GM21515 (cell line): ENCODE results near the gene POLR2B.
"Not testable (repeated sequence)": the region's sequence is repeated elsewhere in the genome, so short reads cannot be mapped to it uniquely, and the experiment has no call there.

Source experiments
- ATAC-seq: cut with Tn5 transposase; IDR thresholded peaks from one replicate; pipeline ENCODE4 v1.9.1; 2021; ENCODE audit not compliant: unreplicated experiment

The POLR2B gene

GRCh38 chr4:56986192-56986591 lies 7.5 kb downstream of the POLR2B start:
- no peak for ATAC-seq

DNA sequence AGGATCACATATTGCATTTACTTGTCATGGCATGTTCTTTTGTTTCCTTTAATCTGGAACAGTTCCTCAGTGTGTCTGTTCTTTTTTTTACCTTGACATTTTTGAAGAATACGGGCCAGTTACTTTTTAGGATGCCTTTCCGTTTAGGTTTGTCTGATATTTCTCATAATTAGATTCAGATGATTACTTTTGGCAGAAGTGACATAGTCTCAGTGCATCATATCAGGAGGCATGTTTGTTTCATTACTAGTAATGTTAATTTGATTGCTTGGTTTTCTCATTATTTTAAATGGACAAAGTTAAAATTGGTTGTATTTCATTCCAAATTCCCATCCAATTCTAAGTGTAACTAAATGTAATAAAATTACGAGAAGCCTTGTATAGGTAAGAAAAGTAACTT lies 8.3 kb downstream of the POLR2B start:
- no peak for ATAC-seq

DNA sequence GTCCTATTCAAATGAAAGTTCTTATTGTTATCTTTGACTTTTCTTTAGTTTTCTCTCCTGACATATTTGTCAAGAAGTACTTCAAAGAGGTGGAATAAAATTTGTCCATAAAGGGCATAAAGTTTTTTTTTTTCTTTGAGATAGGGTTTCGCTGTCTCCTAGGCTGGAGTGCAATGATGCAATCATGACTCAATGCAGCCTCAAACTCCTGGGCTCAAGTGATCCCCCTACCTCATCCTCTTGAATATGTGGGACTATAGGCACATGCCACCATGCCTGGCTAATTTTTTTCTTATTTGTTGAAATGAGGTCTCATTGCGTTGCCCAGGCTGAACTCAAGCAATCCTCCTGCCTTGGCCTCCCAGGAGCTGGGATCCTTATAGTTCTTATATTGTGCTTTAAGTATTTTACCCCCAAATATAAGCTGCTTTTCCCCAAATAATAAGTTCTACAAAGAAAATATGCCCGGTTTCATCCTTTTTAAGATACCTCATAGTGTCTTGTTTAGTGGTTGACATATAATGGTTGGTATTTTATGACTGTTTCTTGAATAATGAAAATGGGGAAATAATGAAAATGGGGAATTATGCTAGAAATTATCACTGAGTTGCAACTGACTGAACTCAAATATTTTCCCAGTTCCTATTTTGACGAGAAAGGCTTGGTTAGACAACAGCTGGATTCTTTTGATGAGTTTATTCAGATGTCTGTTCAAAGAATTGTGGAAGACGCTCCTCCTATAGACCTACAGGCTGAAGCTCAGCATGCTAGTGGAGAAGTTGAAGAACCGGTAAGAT lies 11.6 kb downstream of the POLR2B start:
- no peak for ATAC-seq

- no peak for ATAC-seq
Observed at GRCh38 chr4:56995525-56995924, 16.8 kb downstream of the POLR2B start.

DNA sequence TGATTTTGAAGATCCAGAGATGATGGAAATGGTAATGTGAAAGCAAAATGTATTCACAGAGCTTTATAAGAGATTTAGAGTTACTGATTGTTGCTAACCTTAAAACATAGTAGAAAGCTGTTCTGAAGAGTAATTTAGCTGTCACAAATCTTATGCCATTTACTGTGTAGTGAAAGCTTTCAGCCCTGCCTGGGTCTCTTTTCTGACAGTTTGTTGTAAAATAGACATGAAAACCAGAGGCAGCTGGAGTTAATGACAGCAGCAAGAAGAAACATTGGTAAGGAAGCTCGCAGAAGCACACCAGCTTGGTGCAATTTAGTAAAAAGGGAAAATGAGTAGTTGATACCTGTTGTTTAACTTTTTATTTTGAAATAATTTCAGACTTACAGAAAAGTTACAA lies 21.1 kb downstream of the POLR2B start:
- ATAC-seq, result no peak

- no peak for ATAC-seq
Observed at GRCh38 chr4:57013543-57014120, 34.9 kb downstream of the POLR2B start.

- no peak for ATAC-seq
Observed at GRCh38 chr4:57018980-57019379, 40.3 kb downstream of the POLR2B start.

DNA sequence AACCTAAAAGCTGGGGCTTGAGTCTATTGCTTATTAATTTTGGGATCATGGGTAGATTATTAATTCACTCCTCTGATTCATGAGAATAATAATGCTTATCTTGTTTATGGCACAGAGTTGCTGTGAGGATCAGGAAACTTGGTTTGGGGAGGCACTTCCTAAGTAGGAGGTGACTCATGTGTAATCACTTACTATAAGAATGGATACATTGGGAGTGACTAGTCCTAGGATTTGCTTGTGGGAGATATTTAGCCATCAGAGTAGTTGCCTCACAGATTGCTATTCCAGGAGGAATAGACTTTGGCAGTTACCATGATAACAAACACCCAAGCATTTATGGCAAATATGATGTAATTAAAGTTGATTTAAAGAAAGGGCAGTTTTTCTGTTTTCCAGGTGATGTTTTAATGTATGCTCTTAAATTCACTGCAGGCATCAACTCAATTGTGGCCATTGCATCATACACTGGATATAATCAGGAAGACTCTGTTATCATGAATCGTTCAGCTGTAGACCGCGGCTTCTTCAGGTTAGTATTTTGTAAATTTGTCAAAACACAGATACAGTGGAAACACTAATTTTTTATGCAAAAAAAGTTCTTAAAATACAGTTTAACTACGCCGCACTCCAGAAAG lies 41.9 kb downstream of the POLR2B start:
- no peak for ATAC-seq

DNA sequence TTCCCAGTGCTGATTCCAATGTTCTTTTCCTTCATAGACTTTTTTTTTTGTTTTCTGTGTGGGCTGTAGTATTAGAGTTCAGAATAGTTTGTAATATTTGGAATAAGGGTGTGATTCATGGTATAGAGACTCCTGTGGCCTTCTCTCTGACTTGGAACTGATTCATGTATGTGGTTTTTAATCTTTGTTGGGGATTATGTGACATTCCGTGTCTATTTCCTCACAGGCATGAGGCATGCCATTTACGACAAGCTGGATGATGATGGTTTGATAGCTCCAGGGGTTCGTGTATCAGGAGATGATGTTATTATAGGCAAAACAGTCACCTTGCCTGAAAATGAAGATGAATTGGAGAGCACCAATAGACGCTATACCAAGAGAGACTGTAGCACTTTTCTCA lies 44.4 kb downstream of the POLR2B start:
- ATAC-seq, result no peak

DNA sequence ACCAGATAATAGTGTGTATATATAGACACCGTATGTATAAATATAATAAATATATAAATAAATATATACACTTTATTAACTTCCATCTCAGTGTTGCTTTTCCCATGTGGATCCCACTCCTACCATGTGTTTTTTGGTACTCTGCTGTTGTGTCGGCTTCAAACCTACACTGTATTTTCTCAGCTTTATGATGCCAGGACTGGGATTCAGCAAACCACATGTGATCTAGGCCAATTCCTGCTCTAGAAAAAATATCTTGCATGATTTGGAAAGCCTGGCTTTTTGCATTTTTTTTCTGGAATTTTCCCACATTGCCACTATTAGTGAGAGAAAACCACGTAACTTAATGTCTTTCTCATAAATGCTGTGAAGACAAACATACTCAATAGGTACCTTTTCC lies 55.8 kb downstream of the POLR2B start:
- no peak for ATAC-seq

DNA sequence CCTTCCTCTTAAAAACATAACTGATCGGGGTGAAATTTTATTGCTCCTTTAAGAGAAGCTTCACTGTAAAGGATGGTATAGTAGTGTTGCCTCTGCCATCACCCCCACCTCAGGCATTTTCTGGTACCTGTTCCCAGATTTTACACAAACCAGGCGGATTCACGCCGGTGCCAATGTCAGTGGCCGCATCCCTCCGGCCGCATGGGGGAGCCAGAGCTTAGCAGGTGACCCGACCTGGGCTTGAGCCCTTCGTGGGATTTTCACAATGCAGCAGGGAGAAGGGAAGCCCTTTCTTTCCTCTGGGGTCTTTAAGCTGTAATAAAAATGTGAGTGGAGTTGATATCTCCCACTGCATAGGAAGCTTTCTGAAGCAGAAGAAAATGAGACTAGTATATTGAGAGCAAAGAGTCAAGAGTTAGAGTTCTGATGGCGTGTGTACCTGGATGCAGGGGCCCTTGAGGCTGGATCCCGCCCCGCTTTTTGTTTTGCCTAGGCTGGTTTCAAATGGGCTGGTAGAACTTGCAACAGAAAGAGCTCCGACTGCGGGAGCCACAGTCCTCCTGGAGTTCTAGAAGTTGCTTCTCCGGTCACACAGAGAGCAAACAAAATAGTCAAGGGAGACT lies 59.4 kb downstream of the POLR2B start:
- no peak for ATAC-seq

GRCh38 chr4:57039345-57039744 lies 60.6 kb downstream of the POLR2B start:
- ATAC-seq, result no peak

- ATAC-seq, result no peak
Observed at GRCh38 chr4:57040510-57040909, 61.8 kb downstream of the POLR2B start.

DNA sequence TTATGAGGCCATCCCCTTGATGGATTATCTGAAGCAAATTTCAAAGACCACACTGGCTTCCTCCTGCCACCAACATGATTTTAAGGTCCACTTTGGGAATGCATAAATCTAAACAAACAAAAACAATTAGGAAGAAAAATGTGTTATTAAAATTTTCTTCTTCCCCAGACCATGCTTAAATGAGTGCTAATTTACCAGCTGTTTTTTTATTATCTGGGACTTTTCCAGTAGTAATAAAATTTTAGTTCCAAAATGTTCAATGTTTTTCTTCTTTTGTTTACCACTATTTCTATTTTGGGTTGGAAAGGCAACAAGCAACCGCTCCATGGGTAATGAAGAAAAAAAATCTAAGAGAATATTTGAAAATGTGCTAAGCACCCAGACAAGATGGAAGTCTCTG lies 62.3 kb downstream of the POLR2B start:
- ATAC-seq, result no peak

- ATAC-seq, result no peak
Observed at GRCh38 chr4:57042711-57043169, 64.0 kb downstream of the POLR2B start.

- no peak for ATAC-seq
Observed at GRCh38 chr4:57043347-57044251, 64.9 kb downstream of the POLR2B start.

- ATAC-seq, result no peak
Observed at GRCh38 chr4:57044279-57044678, 65.6 kb downstream of the POLR2B start.

GRCh38 chr4:57044996-57045395 lies 66.3 kb downstream of the POLR2B start:
- no peak for ATAC-seq

DNA sequence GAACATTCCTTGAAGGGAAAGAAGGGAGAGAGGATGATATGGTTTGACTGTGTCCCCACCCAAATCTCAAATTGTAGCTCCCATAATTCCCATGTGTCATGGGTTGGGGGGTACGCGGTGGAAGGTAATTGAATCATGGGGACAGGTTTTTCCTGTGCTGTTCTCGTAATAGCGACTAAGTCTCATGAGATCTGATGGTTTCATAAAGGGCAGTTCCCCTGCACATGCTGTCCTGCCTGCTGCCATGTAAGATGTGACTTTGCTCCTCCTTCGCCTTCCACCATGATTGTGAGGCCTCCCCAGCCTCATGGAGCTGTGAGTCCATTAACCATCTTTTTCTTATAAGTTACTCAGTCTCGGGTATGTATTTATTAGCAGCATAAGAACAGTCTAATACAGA lies 68.3 kb downstream of the POLR2B start:
- not testable (repeated sequence) for ATAC-seq

DNA sequence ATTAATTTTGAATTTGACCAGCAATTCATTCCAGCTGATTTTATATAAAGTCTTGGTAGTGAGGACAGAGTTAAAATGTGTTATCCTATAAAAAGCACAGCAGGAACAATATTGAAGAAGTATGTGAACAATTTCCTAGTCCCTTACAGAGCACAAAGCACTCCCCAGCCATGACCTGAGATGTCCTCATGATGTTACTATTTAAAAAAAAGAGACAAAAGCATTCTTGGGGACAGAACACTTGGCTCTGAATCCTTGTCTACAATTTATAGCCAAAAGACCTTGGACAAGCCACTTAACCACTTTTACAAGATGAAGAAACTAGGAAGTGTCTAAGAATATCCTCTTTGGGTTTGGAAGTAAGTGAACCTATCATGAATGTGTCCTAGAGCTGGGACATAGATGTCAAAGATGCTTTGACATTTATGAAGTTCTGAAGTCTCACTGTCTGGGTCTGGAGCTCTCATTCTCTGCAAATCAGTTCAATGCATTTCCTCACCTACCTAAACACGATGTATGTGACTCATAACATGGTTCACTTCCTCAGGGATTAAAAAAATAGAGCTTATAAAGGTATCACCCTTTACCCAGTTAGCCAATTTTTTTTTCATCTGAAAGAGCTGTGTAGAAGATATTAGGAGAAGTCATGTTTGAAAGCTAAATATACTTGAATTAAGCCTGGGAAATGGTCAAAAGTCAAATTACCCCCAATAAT lies 70.1 kb downstream of the POLR2B start:
- ATAC-seq, result no peak
